SIG-M5 (cell line): Measurements from ENCODE around the gene MB.

Experiments used
- DNase-seq: peaks from one replicate; lab custom pipeline; 2025; lab: John Stamatoyannopoulos, UW

MB gene

DNA sequence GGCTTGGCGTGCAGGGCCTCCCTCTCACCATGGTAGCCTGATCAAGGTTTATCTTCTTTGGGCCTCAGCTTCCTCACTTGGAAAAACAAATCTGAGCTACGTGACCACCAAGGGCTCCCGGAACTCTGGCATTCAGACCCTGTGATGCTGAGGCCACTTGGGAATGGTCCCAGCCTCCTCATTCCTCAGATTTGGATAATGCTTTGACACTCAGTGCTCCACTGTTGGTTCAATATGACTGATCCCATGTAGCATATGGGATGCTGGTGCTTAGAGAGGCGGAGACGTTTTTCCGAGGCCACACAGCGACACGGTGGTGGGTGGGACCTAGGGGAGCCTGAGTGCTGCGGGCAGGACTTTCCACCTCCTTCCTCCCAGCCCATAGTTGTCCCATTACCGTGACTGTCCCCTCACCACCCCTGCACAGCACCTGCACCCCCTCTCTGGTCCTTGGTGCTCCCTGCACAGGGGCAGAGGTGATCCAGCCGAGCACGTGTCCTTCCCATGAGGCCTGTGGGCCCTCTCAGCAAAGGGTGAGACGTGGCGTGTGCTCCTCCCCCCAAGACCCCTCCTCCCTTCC, 23.1 kb downstream of the MB start:
- no peak for DNase-seq

GRCh38 chr22:35593071-35593890, 23.8 kb downstream of the MB start:
- no peak for DNase-seq

DNA sequence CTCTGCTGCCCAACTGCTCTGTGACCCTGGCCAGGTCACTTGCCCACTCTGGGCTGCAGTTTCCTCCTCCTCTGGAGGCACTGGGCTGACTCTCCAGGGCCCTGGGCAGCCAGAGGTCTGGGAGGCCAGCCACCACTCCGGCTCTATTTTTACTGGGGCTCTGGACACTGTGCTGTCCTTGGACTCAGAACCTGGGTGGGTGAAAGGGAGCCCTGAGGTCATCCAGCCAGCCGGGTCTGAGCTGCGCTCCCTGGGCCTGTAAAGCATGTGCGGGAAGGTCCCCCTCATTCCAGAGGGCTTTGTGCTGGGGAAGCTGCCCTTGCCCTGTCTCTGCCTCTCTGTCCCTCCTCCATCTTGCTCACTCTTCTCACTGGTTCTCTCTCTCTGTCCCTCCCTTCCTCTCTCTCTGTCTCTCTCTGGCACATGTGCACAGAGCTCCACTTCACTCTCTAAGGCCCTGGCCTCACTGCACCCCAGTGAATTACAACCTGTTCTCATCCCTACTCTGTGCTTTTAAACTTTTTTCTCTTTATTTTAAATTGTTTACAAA, 24.6 kb downstream of the MB start:
- DNase-seq: no peak

- no peak for DNase-seq
Observed at GRCh38 chr22:35591714-35592417, 25.3 kb downstream of the MB start.

- no peak for DNase-seq
Observed at GRCh38 chr22:35590634-35591295, 26.4 kb downstream of the MB start.

DNA sequence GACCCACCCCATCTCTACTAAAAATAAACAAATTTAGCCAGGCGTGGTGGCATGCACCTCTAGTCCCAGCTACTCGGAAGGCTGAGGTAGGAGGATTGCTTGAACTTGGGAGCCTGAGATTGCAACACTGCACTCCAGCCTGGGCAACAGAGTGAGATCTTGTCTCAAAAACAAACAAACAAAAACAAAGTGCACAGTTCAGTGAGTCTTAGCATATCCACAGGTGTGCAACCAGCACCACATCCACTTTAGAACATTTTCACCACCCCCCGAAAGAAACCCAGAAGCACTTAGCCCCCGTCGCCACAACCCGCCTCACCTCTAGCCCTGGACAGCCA, 27.4 kb downstream of the MB start:
- no peak for DNase-seq

DNA sequence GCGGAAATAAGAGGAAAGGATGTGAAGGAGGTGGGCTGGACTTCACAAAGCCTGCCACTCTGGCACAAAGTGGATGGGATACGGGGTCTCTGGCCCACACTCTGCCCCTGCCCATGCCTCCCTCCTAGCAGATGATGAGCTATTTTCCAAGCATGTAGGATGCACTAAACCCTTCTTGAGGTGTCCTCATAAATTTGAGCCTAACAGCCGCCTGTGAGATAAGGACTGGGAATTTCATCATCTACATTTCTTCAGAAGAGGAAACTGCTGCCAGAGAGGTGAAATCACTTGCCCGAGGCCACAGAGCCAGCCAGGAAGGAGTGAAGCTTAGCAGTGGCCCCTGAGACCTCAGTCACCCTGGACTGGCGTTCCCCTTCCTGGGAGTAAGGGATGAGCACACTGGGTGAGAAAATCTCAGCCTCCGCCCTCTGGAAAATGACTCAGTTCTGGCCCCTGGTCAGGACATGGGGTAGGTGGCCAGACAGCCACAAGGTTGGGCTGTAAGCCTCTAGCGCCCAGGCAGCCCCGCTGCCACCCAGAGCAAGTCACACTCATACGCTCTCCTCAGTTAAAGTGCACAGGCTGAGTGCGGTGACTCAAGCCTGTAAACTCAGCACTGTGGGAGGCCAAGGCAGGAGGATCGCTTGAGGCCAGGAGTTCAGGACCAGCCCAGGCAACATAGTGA, 27.9 kb downstream of the MB start:
- DNase-seq: no peak

DNA sequence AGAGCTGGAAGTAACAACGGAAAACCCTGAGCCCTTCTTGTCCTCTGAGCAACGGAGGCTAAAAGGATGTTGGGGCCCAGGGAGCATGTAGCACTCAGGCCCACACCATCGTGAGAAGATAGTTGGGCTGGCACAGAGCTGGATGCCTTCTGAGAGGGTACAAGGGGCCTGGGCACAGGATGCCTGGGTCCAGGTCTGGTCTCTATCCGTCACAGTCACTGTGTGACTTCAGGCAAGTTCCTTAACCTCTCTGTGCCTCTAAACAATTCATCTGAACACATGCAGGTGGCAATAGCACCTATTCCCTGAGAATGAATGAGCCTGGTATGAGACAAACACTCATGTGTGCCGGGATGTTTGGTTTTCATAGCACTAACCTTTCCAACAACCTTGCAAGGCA, 29.2 kb downstream of the MB start:
- DNase-seq: no peak

DNA sequence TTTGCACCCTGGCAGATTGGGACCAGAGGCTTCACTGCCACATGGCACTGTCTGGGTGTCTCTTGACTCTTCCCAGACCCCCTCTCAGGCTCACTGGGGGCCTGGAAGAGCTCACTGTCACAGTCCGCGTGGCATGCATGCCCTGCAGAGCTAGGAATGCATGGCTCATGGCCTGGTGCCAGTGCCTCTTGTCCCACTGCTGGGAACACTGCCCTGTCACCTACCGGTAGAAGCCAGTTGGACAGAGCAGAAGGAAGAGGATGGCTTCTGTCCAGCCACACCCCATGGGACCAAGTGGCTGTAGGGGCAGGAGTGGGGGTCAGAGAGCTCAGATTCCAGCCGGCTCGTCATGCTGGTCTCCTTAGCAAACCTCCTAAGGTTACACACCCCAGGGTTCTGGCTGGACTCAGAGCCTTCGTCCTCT, 29.7 kb downstream of the MB start:
- DNase-seq: no peak

- no peak for DNase-seq
Observed at GRCh38 chr22:35586771-35587170, 30.4 kb downstream of the MB start.

DNA sequence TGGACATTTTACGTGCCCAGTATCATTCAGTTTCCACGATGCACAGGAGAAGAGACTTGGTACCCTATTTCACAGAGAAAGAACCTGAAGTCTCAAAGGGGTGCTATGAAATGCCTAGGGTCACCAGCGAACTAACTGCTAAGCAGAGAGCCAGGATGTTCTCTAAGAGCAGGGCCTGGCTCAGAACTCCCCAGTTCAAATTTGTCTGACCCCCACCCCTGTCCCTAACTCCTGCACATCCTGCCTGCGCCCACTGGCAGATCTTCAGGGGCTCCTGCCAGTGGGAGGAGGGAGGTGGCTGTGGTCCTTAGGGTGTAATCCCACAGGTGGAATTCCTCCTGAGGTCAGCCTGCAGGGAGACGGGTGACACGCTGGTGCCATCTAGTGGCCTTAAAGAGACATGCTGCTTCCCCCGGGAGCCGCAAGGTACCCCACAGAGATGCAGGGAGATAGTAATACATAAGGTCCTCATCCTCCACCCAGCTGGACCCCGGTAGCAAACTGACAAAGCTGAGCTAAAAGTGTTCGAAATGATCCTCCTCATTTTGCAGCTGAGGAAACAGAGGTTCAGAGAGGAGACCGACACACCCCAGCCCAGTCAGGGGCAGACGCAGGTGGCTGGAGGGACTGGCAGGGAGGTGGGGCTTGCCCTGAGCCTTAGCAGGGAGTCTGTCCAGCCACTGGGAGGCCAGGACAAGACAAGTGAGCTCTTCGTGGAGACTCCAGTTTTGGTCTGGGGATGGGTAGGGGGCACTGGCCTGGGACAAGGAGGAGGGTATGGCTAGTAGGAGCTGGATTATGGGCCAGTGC, 34.1 kb downstream of the MB start:
- DNase-seq: no peak

DNA sequence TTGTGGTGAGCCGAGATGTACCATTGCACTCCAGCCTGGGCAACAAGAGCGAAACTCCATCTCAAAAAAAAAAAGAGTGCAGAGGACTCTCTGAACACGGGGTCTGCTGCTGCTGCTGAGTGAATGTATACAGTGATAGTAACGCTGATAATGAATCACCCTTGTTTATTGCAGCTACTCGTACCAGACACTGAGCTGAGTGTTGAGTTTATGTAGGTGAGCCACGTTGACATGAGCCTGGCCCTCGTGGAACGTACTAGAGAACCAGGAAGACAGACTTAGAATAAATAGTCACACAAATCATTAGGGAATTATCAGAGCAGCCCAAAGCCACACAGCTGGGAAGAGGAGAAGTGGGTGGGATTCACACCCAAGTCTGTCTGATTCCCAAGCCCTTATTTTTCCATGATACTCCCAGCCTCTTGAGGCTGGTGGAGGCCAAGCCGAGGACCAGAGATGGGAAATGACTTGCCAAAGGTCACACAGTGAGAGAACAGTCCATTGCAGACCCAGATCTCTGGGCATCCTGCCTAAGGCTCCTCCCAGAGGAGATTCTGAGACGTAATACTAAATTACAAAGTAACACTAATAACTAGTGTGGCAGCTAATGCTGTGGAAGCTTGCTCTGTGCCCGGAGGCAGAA, 34.8 kb downstream of the MB start:
- no peak for DNase-seq

DNA sequence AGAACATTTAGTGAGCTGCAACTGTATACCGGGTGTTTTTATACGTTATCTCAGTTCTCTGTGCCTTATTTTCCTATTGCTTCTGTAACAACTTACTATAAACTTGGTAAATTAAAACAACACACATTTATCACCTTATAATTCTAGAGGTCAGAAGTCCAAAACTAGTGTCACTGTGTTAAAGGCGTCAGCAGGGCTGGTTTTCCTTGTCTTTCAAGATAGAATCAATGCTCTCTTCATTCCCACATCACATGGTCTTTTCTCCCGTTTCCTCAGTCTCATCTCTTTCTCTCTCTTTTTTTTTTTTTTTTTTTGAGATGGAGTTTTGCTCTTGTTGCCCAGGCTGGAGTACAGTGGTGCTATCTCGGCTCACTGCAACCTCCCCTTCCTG, 36.1 kb downstream of the MB start:
- no peak for DNase-seq

DNA sequence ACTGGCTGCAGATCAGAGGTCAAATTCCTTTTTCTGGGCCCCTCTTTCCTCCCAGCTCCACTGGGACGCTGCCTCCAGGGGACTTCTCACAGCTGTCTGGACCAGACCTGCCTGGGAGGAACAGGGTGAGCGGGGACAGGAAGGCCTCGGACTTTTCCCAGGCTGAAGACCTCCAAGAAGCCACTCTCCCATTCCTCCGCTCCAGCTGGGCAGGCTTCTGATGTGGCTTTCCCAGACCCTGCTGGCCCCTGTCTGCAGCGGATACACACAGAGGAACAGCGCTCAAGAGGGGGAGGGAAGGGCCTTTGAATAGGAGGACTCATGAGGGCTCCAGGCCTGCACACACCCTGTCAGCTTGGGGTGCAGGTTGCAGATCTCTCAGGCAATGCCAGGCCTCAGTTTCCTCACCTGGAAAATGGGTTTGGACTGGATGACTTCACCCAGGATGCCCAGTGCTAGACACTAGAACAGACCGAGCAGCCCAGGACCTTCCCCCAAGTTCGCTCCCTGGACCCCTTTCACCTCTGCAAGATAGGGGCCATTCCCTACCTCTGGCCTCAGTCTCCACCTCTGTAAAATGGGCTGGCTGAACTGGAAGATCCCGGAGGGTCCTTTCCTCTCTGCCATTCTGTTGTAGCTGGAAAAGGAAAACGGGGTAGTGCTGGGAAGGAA, 36.6 kb downstream of the MB start:
- no peak for DNase-seq

- DNase-seq: no peak
Observed at GRCh38 chr22:35578836-35579575, 38.1 kb downstream of the MB start.

- DNase-seq: no peak
Observed at GRCh38 chr22:35577799-35578659, 39.1 kb downstream of the MB start.

DNA sequence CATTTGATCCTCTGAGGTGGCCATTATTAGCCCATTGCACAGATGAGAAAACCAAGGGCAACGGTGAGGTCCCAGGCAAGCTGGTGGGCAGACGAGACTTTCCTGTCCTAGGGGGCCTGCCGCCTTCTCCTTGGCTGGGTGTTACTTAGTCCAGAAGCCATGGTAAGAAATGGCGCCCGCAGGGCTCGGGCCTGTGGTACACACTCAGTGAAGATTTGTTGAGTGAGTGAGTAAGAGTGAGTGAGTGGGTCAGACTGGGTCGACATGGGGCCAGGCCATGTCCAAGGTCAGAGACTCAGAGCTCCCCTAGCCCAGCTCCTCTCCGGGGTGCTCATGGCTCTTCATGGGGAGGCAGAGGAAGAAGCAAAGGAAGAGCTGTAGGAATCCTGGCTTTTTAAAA, 40.5 kb downstream of the MB start:
- no peak for DNase-seq

DNA sequence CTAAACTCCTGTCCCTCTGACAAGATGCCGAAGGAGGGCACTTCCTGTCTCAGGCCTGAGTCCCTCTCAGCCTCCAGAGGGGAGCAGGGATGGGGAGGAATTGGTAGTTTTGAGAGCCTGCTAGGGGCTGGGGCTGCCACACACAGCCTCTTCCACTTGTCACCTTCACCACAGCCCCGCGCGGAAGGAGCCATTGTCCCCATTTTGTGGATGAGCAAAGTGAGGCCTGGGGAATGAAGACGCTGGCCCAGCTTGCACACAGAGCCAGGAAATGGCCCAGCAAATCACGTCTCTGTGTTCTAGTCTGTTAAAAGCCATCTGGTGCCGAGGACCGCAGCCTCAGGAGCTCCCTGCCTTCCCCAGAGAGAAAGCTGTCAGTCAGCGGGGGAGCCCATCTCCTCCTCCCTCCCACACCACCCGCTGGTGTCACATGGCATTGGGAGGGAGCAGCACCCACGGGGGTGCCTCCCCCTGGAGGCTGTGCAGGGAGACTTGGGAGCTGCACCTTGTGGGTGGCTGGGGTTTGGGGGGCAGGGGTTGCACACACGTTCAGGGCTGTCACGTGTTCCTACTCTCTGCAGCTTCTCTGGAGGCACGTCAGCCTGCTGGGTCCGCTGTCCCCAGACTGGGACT, 41.9 kb downstream of the MB start:
- DNase-seq: no peak
